ENCODE results near the gene SFXN5.

The SFXN5 gene

GRCh38 chr2:72894514-72894913 is 177.0 kb downstream of the SFXN5 start:
- no peak for DNase-seq

GRCh38 chr2:72893594-72894319 is 177.8 kb downstream of the SFXN5 start:
- no peak for DNase-seq

DNA sequence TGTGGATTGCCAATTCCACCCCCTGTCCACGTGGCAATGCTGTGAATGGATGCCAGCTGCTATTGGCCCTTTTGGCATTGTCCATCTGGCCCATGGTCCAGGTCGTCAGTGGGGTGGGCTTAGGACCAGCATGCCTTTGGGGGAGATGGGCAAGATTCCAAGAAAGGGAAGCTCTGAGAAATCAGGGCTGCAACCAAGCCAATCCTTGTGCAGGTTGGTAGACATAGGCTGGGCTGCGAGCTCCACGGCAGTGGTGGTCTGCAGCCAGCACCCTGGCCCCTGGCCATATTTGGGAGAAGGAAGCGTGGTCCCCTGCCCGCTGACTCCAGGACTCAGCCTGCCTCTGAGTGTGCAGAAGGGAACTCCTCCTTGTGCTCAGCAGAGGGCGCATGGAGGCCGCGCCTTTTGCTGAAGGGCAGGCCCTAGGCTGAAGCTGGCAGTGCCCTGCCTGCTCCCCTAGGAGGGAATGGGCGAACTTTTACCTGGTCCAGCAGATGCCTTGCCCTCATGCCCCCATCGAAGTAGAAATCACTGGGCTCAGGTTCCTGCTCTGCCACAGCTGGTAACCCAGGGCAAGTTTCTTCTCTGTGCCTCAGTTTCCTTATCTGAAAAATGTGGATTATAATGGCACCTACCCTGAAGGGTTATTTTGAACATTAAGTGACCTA is 178.9 kb downstream of the SFXN5 start:
- peak; percentile 56 to 62 for DNase-seq
